Measurements from ENCODE around the gene NR1I3. TPM values are rescaled to one million over a fixed set of nuclear protein-coding genes. Genes with fewer than 3 reads are reported as not detected.

NR1I3 gene
- total RNA-seq, 4 donors from 2014 or later = not detected

- TF ChIP-seq POLR2A (IDR thresholded peaks at IDR 0.05) (no peak), CTCF (IDR thresholded peaks at IDR 0.05) (no peak), EP300 (IDR thresholded peaks at IDR 0.05) (no peak)
These were observed 27.3 kb upstream of the NR1I3 start for GRCh38 chr1:161265305-161265704.

GRCh38 chr1:161261261-161262235, 23.5 kb upstream of the NR1I3 start:
- Histone ChIP-seq H3K27me3 (peaks cover 0 to 43% of the 10 kb centered on the region in 2 donors), H3K9me3 (peaks cover 0 to 14% (median 0%) of the 10 kb centered on the region in 4 donors), H3K27ac (no peak overlapping the region), H3K4me3 (no peak overlapping the region), H3K4me1 (peaks cover 0 to 14% (median 8%) of the 10 kb centered on the region in 4 donors), H3K36me3 (no peaks in the 10 kb centered on the region)
- TF ChIP-seq CTCF (IDR thresholded peaks at IDR 0.05) (no peak), POLR2A (IDR thresholded peaks at IDR 0.05) (no peak), EP300 (IDR thresholded peaks at IDR 0.05) (no peak)
- 70 to 75% methylated on average over 12 of the region's 12 CpGs for WGBS, 2 donors
- DNase-seq (ENCODE audit: low spot score in 2 of 2) = no peak

More at GRCh38 chr1:161265305-161265704, 27.3 kb upstream of the NR1I3 start:
- 73 to 83% methylated on average over 5 of the region's 5 CpGs for WGBS, 2 donors
- Histone ChIP-seq H3K9me3 (no peaks in the 10 kb centered on the region), H3K36me3 (no peaks in the 10 kb centered on the region), H3K4me1 (peaks cover 0 to 2% (median 0%) of the 10 kb centered on the region in 4 donors), H3K27me3 (peaks cover 0 to 9% of the 10 kb centered on the region in 2 donors), H3K4me3 (no peak overlapping the region), H3K27ac (no peak overlapping the region)
- no peak for DNase-seq (ENCODE audit: low spot score in 2 of 2)

GRCh38 chr1:161260376-161261260, 22.6 kb upstream of the NR1I3 start:
- no peak for TF ChIP-seq CTCF (IDR thresholded peaks at IDR 0.05)
- no peak for TF ChIP-seq POLR2A (IDR thresholded peaks at IDR 0.05)
- TF ChIP-seq EP300 (IDR thresholded peaks at IDR 0.05) = no peak
- WGBS, 2 donors = 42 to 47% methylated on average over 9 of the region's 9 CpGs
- no peak for DNase-seq (ENCODE audit: low spot score in 2 of 2)
- Histone ChIP-seq H3K4me3 (no peak overlapping the region), H3K9me3 (peaks cover 0 to 20% (median 0%) of the 10 kb centered on the region in 4 donors), H3K36me3 (no peaks in the 10 kb centered on the region), H3K27ac (no peak overlapping the region), H3K4me1 (peaks cover 0 to 14% (median 8%) of the 10 kb centered on the region in 4 donors), H3K27me3 (peaks cover 0 to 43% of the 10 kb centered on the region in 2 donors)

GRCh38 chr1:161259765-161260164, 21.8 kb upstream of the NR1I3 start:
- no peak for DNase-seq (ENCODE audit: low spot score in 2 of 2)
- Histone ChIP-seq H3K27ac (no peak overlapping the region), H3K9me3 (peaks cover 0 to 20% (median 0%) of the 10 kb centered on the region in 4 donors), H3K4me3 (no peak overlapping the region), H3K27me3 (peaks cover 0 to 43% of the 10 kb centered on the region in 2 donors), H3K4me1 (peaks cover 0 to 14% (median 8%) of the 10 kb centered on the region in 4 donors), H3K36me3 (no peaks in the 10 kb centered on the region)
- 59 to 79% methylated on average over 1 of the region's 1 CpG for WGBS, 2 donors
- TF ChIP-seq POLR2A (IDR thresholded peaks at IDR 0.05) (no peak), EP300 (IDR thresholded peaks at IDR 0.05) (no peak), CTCF (IDR thresholded peaks at IDR 0.05) (no peak)

Measured in tibial nerve (tissue), 4 donors.